Astrocyte of the spinal cord (primary cell): ENCODE data around the gene CPD.

ENCODE experiments used
- DNase-seq: peaks from one replicate; pipeline ENCODE4 v3.0.0; 2011; ENCODE audit warnings: low read depth, low spot score
- H3K4me3 ChIP-seq: 2 replicates; pipeline ENCODE4 v1.5.1; 2011; ENCODE audit warnings: low read depth, mild to moderate bottlenecking, low read length, moderate library complexity
- CTCF ChIP-seq: IDR thresholded peaks from 2 replicates; pipeline ENCODE4 v1.5.1; 2012; ENCODE audit warnings: low read depth, mild to moderate bottlenecking, low read length, inconsistent platforms
- in situ Hi-C: cut with HindIII; loops from 2 replicates; pipeline ENCODE4 v1.10.0; 2017; ENCODE audit warnings: low sequenced_read_pairs

CPD gene

GRCh38 chr17:30381340-30381659 is 2.6 kb downstream of the CPD start:
- in situ Hi-C loops: no loop called here
- TF ChIP-seq CTCF: no peak
- H3K4me3 ChIP-seq: peak overlapping the region; percentile 69
- DNase-seq: no peak

GRCh38 chr17:30382345-30382744 is 3.6 kb downstream of the CPD start:
- DNase-seq: no peak
- no peak overlapping the region for H3K4me3 ChIP-seq
- in situ Hi-C loops: no loop called here
- no peak for TF ChIP-seq CTCF

GRCh38 chr17:30388321-30389179 is 9.8 kb downstream of the CPD start:
- DNase-seq: no peak
- in situ Hi-C loops: no loop called here
- no peak for TF ChIP-seq CTCF

DNA sequence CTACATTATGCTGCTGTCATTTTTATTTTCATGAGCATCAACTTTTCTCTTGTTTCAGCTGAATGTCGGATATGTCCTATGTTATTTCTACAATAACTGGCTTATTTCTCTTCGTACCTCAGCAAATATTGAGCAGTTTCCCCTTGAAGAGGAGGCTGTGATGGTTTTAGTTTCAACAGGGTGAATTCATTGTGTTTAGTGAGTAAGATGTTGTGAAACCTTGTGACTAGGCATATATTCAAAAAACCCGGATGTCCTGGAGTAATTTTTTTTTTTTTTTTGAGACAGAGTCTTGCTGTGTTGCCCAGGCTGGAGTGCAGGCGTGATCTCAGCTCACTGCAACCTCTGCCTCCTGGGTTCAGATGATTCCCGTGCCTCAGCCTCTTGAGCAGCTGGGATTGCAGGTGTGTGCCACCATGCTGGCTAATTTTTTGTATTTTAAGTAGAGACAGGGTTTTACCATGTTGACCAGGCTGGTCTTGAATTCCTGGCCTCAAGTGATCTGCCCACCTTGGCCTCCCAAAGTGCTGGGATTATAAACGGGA is 11.1 kb downstream of the CPD start:
- in situ Hi-C loops: no loop called here
- no peak overlapping the region for H3K4me3 ChIP-seq
- TF ChIP-seq CTCF: no peak
- no peak for DNase-seq

More at GRCh38 chr17:30388321-30389179, 9.8 kb downstream of the CPD start:
- H3K4me3 ChIP-seq: no peak overlapping the region

GRCh38 chr17:30391534-30391933 is 12.8 kb downstream of the CPD start:
- no peak overlapping the region for H3K4me3 ChIP-seq
- no peak for DNase-seq
- in situ Hi-C loops: no loop called here
- TF ChIP-seq CTCF: no peak

GRCh38 chr17:30393491-30393890 is 14.8 kb downstream of the CPD start:
- no peak for DNase-seq
- in situ Hi-C loops: no loop called here
- no peak overlapping the region for H3K4me3 ChIP-seq
- TF ChIP-seq CTCF: no peak
